Measurements from ENCODE around the gene MS4A8.
"Not testable (repeated sequence)": the region's sequence is repeated elsewhere in the genome, so short reads cannot be mapped to it uniquely, and the experiment has no call there.

Gene MS4A8, protein sequence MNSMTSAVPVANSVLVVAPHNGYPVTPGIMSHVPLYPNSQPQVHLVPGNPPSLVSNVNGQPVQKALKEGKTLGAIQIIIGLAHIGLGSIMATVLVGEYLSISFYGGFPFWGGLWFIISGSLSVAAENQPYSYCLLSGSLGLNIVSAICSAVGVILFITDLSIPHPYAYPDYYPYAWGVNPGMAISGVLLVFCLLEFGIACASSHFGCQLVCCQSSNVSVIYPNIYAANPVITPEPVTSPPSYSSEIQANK
- total RNA-seq = 0 reads per million in 4 donors

DNA sequence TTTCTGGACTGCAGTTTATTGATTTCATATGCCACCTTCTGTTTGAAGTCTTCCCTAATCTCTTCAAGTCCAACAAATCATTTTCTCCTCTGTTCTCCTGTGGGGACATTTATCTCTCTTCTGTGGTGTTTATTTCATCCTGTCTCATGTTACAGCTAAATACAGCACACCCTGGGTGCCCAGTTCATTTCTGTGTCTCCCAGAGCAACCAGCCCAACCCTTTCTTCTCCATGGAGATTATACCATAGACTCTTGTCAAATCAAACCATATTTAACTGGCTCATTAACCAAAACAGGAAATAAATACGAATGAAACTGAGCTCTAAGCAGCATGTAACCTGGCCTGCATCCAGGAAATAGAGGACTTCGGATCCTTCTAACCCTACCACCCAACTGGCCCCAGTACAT is at the start of gene MS4A8:
Gene MS4A8, plus strand, starts transcription at position 329 of the 408 bp plus-strand sequence. CDS start 1,249 bp downstream, outside the sequence.
- DNase-seq = no peak

DNA sequence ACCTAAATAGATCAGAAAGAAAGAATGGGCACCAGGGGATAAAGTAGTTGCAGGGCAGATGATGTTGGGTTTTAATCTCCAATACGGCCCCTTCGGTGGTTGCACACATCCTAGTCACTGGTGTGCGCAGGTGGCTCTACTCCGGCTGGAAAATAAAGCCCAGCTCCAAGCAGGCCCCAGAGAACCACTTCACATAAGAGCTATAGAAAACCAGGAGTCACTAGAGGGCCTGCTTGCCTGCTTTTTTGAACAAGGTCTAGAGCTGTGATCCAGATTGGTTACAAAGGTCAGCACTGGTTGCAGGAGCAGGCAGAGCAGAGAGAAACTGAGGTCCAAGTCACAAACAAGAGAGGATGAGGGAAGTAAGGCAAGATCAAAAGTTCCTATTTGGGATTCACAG is 41.5 kb upstream of the MS4A8 start:
- no peak for DNase-seq

DNA sequence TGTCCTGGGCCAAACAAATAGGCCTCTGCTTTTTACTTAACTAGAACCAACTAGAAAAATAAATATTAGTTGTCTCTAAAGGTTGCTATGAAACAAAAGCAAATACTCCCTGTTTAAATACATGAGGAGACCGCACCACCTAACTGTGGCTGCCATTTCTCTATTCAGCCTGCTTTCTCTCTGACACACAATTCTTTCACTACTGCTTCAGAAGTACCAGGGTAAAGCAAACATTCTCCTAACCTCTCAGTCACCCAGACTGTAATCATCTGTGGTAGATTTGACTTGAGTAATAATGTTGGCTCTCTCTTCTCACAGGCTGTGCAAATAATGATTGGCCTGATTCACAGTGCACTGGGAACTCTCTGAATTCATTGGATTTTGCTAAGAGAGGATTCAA is 41.0 kb upstream of the MS4A8 start:
- no peak for DNase-seq

DNA sequence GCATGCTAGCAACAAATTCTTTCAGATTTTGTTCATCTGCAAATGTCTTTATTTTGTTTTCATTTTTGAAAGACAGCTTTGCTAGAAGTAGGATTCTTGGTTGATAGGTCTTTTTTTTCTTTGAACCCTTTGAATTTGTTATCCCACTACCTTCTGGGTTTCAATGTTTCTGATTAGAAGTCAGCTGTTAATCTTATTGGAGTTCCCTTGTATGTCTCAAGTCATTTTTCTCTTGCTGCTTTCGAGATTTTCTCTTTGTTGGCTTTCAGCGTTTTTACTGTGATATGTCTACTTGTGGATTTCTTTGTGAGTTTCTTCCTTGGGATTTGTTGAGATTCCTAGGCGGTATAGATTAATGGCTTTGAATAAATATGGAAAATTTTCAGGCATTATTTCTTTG is 27.2 kb upstream of the MS4A8 start:
- DNase-seq = no peak

DNA sequence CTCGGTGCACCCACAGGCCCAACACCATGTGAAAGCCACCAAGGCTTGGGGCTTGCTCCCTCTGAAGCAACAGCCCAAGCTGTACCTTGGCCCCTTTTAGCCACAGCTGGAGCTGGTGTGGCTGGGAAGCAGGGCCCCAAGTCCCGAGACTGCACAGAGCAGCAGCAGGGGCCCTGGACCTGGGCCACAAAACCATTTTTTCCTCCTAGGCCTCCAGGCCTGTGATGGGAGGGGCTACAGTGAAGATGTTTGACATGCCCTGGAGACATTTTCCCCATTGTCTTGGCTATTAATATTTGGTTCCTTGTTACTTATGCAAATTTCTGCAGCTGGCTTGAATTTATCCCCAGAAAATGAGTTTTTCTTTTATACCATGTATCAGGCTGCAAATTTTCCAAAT is 21.2 kb upstream of the MS4A8 start:
- not testable (repeated sequence) for DNase-seq

DNA sequence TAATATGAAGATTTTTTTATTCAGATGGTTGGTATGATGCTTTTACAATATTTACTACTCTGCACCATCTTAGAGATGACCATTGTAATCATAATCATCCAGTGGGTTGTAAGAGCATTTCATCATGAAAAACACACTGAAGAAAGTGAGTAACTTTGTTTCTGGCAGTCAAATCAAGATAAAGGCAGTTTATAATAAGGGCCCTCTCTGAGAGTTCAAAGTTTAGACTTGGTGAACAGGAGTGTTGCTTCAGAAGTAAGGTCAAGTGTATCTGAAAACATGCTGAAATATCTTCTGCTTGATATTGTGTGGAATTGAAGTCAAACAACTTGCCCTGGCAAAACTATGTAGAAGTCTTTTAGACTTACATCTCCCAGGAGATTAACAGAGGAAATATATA is 19.5 kb upstream of the MS4A8 start:
- DNase-seq = no peak

DNA sequence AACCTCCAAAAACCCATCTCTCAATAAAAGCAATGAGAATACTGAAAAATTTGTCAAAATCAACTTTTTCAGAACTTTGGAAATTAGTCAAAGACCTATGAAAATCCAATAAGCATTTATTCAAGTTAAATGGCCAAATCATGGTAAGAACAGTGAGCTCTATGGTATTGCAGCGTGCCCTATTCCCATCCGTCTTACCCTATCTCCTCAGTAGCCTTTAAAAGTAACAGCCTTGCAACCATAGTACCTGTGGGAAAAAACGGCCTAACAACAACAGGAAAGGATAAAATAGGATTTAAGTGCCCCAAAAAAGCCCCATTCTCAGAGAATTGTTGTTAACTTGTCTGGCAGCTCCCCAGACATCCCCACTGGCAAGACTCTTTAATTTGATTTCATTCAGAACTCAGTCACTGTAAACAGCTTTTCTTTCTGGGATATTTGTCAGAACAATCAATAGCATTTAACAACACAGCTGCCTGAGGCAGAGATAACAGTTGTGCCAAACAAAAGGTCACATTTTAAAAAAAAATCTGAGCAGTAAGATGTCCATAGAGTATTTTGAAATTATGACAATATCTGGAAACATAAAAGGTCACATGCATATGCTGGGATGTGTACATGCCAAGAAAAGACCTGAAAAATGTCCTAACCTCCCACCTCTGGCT is 18.8 kb upstream of the MS4A8 start:
- no peak for DNase-seq

DNA sequence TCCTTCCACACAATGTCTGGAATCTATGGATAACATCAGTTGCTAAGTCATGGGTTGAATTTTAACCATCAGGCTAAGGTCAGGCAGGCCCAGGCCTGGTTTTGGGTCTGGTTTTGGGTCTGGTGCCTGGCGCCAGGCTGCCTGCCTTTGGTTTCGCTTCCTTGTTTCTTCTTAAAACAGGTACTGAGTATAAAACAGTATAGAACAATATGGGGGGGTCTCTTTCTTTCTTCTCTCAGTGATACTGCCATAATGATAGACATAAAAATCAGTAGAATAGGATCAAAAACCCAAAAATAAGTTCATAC is 14.9 kb upstream of the MS4A8 start:
- not testable (repeated sequence) for DNase-seq

DNA sequence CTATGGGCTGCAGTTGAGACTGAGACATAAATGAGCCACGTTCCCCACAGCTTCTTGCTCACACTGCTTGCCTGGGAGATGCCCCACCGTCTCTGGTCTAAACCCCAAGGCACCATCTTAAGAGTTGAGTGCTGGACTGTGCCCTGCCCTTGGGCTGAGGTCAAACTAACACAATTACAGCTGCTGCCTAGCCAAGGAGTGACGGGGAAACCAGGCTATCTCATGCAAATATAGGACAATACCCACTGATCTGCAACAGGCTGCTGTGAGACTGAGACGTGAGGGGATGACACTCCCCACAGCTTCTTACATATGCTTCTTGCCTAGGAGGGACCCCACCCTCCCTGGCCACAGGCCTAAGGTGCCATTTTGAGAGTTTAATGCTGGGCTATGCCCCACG is 7.8 kb upstream of the MS4A8 start:
- no peak for DNase-seq

DNA sequence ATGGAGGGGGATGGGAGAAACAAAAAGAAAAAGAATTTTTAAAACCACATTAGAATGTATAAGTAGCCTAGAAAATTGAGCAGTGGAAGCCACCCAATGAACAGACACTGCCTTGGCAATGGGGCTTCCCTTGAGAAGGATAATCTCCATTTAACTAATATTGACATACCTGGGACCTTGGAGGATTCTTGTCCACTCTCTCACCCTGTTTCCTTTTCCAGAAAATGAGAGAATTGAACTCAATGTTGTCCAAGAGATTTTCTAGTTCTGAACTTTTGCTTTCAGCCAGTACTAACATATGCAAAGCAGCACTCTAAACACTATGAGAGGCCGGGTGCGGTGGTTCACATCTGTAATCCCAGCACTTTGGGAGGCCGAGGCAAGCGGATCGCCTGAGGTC is 524 bp downstream of the MS4A8 start:
- DNase-seq = no peak

DNA sequence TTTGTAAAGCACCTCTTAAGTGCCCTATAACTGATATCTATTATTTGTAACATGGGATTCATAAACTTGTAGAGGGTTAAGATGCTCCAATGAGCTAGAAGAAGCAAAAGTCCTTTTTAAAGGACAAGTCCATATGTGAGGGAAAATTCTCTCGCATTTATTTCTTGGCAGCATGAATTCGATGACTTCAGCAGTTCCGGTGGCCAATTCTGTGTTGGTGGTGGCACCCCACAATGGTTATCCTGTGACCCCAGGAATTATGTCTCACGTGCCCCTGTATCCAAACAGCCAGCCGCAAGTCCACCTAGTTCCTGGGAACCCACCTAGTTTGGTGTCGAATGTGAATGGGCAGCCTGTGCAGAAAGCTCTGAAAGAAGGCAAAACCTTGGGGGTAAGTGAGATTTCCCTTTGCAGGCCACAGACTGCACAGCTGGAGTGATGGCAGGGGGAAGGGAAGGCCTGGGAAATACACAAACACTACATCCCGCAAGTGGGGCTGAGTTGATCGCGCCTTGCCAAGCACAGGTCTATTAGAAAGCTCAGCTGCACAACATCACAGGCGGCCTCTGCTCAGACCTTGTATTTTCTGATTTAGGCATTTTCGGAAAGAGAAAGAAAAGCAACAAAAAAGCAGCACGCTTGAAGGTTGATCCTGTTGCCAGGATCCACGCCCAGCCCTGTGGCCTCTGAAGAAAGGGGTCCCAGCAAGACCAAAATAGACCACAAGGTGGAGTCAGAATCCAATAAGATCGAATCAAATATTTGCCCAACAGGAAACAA is 1.5 kb downstream of the MS4A8 start:
- no peak for DNase-seq

DNA sequence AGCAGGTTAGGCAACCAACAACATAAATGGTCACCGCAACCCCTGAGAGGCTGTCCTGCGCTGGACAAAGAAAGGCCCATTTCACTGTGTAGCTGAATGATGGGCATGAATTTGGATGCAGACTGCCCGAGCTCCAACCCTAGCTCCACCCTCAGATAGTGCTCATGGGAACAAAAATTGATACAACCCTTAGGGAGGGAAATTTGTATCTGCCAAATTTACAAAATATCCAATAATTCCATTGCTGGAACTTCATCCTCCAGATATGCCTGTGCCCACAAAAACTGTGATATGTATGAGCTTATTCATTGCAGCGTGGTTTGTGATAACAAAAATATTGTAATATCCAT is 2.0 kb downstream of the MS4A8 start:
- DNase-seq = no peak

DNA sequence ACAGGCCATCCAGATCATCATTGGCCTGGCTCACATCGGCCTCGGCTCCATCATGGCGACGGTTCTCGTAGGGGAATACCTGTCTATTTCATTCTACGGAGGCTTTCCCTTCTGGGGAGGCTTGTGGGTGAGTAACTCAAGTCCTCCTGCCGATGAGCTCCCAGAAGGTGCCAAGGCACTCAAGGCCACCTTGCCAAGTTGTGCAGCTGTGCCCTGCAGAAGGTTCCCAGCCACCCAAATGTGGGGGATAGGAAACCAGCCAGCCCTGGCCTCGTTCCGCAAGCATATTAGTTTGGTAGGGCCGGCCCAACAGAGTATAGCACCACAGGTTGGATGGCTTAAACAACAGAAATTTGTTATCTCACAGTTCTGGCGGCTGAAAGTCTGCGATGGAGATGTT is 4.0 kb downstream of the MS4A8 start:
- no peak for DNase-seq

DNA sequence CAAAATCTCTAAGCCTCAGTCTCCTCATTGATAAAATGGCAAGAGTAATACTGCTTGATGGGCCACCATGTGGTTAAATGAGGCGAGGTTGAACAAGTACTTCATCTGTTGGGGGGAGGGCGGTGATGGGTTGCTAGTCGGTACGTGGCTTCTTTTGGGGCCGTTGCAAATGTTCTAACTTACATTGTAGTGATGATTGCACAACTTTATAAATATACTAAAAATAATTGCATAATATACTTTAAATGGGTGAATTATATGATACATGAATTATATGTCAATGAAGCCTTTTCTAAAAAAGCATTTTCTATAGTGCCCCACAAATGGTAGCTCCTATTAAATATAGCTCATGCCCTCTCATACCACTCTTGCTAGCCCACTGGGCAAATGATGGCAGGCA is 6.5 kb downstream of the MS4A8 start:
- DNase-seq = no peak

DNA sequence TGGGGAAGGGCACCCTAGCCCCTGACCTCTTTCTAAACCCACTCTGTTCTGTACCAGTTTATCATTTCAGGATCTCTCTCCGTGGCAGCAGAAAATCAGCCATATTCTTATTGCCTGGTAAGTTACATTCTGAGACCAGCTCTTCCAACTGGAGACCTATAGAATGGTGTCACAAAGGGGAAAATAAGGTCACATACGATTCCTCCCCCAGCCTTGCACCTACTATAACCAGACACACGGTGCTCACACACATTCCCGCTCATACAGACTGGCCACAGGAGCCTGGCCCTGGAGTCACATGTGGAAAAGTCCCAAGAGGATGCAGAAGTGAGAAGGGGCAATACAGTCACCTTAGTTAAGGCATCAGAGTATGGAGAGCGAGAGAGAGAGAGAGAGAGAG is 7.5 kb downstream of the MS4A8 start:
- no peak for DNase-seq

DNA sequence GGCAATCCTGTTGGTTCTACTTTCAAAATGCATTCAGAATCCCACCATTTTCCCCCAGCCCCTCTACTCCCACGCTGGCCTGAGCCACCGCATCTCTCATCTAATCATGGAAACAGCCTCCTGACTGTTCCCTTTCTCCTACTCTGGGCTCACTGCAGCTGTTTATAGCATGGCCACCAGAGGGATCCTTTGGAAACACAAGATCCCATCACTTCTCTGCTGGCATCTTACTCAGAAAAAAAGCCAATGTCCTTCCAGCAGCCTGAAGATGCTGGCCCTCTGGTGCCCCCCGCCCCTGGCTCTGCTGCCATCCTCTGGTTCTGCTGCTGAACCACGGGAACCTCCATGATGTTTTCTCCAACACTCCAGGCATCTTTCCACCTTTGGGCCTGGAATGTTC is 11.1 kb downstream of the MS4A8 start:
- DNase-seq = no peak

DNA sequence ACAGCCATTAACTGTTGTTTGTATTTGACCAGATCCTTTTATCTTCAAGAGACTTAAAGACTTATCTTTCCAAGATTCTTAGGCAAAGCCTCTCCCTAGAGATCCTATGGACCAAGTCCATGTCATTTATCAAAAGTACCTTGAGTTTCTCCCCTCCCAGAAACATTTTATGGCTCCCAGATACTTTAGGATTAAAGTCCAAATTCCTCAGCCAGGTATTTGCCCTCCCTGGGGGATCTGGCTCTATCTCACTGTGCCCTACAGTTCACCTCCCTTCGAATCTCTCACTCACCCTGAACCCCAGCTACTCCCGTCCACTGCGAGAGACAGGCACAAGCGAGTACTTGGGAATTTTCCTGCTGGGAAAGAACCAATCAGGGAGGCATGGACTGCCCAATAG is 11.9 kb downstream of the MS4A8 start:
- DNase-seq = no peak

DNA sequence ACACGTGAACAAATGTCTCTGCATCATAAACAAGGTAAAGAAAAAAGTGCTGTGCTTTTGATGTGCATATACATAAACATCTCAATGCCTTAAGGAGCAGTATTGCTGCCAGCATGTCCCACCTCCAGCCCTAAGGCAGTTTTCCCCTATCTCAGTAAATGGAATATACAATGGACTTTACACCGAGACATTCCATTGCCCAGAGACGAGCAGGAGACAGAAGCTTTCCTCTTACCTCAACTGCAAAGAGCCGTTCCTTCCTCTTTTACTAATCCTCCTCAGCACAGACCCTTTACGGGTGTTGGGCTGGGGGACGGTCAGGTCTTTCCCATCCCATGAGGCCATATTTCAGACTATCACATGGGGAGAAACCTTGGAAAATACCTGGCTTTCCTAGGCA is 14.0 kb downstream of the MS4A8 start:
- not testable (repeated sequence) for DNase-seq

DNA sequence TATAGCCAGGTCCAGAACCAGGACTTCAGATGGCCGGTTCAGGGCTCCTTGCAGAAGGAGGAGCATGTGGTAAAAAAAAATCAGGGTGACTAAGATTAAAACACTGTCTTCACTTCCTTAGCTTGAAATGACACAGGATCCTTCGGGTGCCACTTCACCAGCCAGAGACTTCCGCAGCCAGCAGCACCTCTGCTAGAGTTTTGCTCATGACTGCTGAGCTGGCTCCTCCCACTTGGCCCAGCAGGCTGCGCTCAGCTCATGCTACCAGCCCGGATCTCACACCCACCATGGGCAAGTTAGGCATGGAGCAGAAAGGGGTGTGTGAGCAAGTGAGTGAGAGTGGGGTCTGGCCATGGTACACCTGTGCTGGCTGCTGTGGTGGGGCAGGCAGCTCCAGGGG is 18.5 kb downstream of the MS4A8 start:
- DNase-seq = peak in 1 of 5 donors; percentile 35

DNA sequence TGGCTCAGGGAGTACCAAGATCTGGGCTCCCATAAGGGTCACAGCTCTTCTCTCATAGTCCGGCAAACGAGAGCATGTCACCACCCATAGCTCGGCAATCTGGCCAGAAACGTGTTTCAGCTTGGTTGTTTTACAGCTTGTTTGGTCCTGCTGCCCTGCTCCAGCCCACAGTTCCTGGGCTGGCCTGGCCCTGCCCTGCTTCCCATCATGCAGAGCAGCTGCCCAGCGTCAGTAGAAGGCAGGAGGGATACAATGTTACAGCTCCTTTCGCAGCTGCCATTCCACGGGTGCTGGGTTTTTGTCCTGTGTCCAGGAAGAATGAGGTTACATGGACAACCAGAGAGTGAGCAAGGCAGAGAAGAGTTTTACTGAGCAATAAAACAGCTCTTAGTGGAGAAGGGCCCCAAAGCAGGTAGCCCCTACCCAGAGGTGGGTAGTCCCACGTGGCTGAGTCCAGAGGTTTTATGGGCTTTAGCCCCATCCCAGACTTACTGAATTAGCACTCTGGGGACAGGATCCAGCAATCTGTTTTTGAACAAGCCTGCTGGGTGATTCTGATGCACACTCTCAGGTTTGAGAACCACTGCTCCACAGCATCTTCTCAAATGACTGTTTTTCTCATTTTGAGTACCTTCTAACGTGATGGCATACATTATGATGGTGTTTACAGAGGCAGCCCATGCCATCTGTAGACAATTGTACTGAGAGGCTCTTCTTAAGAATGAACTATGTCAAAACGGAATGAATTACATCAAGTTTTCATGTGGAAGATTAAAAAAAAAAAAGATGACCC is 19.3 kb downstream of the MS4A8 start:
- DNase-seq = peak in 1 of 5 donors; percentile 9

DNA sequence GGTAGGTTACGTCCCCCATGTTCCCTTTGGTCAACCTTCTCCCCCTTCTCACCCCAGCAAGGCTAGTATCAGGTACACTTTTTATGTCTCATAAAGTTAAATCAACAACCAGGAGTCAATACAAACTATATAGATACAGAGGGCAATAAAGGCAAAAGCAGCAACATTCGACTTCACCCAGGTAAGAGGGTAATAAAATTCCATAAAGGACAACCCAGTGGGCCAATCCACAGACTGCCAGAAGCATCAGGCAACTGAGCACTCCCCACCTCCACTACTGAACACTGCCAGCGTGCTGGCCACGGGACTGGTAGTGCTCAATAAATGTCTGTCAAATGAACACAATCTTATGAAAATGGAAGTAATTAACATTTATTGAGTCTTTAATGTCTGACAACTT is 20.0 kb downstream of the MS4A8 start:
- DNase-seq = no peak

DNA sequence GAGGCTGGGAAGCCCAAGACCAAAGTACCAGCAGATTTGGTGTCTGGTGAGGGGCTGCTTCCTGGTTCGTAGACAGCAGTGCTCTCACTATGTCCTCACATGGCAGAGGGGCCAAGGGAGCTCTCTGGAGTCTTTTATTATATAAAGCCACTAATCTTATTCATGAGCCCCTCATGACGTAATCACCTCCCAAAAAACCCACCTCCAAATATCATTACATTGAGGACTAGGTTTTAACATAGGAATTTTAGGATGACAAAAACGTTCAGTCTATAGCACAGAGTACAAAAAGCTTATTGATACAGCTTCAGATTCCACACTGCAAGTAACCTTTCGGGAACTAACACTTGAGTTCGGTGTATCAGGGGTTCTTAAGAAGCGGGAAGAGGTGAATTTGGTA is 21.0 kb downstream of the MS4A8 start:
- no peak for DNase-seq

DNA sequence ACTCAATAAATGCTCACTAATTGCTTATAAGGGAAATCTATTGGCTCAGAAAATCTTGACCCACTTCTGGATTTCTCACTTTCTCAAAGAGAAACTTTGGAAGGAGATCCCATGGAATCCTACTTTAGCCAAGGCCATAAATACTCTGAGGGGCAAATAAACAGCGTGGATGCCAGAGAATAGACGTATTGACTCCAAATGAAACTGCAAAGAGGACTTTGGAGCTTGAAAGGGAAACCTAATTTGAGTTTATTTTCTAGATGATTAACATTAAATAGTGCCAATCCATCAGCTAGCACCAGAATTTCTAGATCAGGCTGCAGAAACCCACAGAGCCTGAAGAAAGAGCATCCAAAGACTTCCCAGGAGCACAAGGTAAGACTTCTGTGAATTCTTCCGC is 25.0 kb downstream of the MS4A8 start, which contains the start of gene MS4A18:
Gene MS4A18, plus strand, starts transcription at position 301 of the 400 bp plus-strand sequence.
- DNase-seq = no peak
